CD4-positive, CD25-positive, alpha-beta regulatory T cell (primary cell): ENCODE measurements around the gene CIDEA. TPM values are rescaled to one million over a fixed set of nuclear protein-coding genes. Genes with fewer than 3 reads are reported as not detected.

Source experiments
- ATAC-seq, 2 donors: fragments of 150-1000 bp; cut with Tn5 transposase; one replicate each; pipeline ENCODE4 v1.10.0; 2021; ENCODE audit warnings: low read depth in 2 of 2, moderate number of reproducible peaks in 2 of 2, moderate library complexity in 1 of 2
- DNase-seq, 3 donors: peaks; one replicate each; pipeline versions ENCODE4 v3.0.0 to v3.0.0-alpha.2; 2012 to 2022; ENCODE audit warnings: mixed read lengths in 1 of 3
- H3K27ac ChIP-seq: one replicate; pipeline ENCODE4 v1.7.0; 2013; ENCODE audit warnings: mild to moderate bottlenecking, low read length; ENCODE audit not compliant: insufficient read depth, poor library complexity, severe bottlenecking
- H3K27me3 ChIP-seq: one replicate; pipeline ENCODE4 v1.7.0; 2013; ENCODE audit warnings: low read length; ENCODE audit not compliant: control insufficient read depth, insufficient read depth
- H3K36me3 ChIP-seq: one replicate; pipeline ENCODE4 v1.7.0; 2013; ENCODE audit warnings: mild to moderate bottlenecking, low read length, moderate library complexity; ENCODE audit not compliant: control insufficient read depth, insufficient read depth
- H3K4me1 ChIP-seq: 2 replicates; pipeline ENCODE4 v1.7.0; 2013; ENCODE audit warnings: mild to moderate bottlenecking, low read length; ENCODE audit not compliant: insufficient read depth, control insufficient read depth, poor library complexity, severe bottlenecking
- H3K4me3 ChIP-seq: one replicate; pipeline ENCODE4 v1.7.0; 2013; ENCODE audit warnings: low read depth, mild to moderate bottlenecking, low read length, moderate library complexity
- H3K9me3 ChIP-seq, 2 experiments: 1 replicate in 1 of 2; 2 replicates in 1 of 2; pipeline ENCODE4 v1.7.0; 2013; ENCODE audit warnings: low read length in 2 of 2, mild to moderate bottlenecking in 1 of 2, moderate library complexity in 1 of 2; ENCODE audit not compliant: control insufficient read depth in 2 of 2
- H3K27ac Mint-ChIP-seq, 3 donors: one replicate each; pipeline ENCODE4 v1.8.0; 2020 to 2022; ENCODE audit warnings: mild to moderate bottlenecking in 3 of 3, mixed read lengths in 3 of 3, moderate library complexity in 2 of 3
- H3K27me3 Mint-ChIP-seq: one replicate; pipeline ENCODE4 v1.8.0; 2022; ENCODE audit warnings: mild to moderate bottlenecking, mixed read lengths
- H3K36me3 Mint-ChIP-seq: one replicate; pipeline ENCODE4 v1.8.0; 2020; ENCODE audit warnings: mixed read lengths
- H3K4me1 Mint-ChIP-seq, 4 donors: one replicate each; pipeline ENCODE4 v1.8.0; 2020 to 2022; ENCODE audit warnings: mixed read lengths in 4 of 4, mild to moderate bottlenecking in 1 of 4
- H3K4me3 Mint-ChIP-seq, 4 donors: one replicate each; pipeline ENCODE4 v1.8.0; 2020 to 2022; ENCODE audit warnings: mild to moderate bottlenecking in 4 of 4, mixed read lengths in 4 of 4, moderate library complexity in 3 of 4
- H3K9me3 Mint-ChIP-seq, 7 donors: one replicate each; pipeline ENCODE4 v1.8.0; 2020 to 2022; ENCODE audit warnings: mixed read lengths in 7 of 7, mild to moderate bottlenecking in 3 of 7, moderate library complexity in 2 of 7
- polyA plus RNA-seq, 4 donors: library from polyadenylated mRNA; unstranded; fragments of 300-500 nt; fragmentation: Illumina TruSeq; gene quantifications; one replicate each; pipeline ENCODE4 v1.2.3, GENCODE V29; 2021
- total RNA-seq: library from RNA; stranded (reverse); gene quantifications from one replicate; pipeline ENCODE4 v1.2.3, GENCODE V29; 2022

Gene CIDEA
- total and polyA plus RNA-seq, 5 donors from 2014 or later, result not detected

GRCh38 chr18:12253027-12253426 lies 1.1 kb upstream of the CIDEA start:
- H3K9me3 ChIP-seq, result no peaks in the 10 kb centered on the region
- H3K27ac Mint-ChIP-seq, result no peak overlapping the region
- ATAC-seq (no peak), DNase-seq (no peak)
- H3K4me1 Mint-ChIP-seq, result no peaks in the 10 kb centered on the region
- no peak overlapping the region for H3K27ac ChIP-seq
- H3K36me3 Mint-ChIP-seq, result no peaks in the 10 kb centered on the region
- peaks cover 0 to 3% (median 0%) of the 10 kb centered on the region in 7 donors for H3K9me3 Mint-ChIP-seq
- H3K4me1 ChIP-seq, result no peaks in the 10 kb centered on the region
- H3K4me3 ChIP-seq, result no peak overlapping the region
- H3K27me3 ChIP-seq, result peaks cover 2% of the 10 kb centered on the region
- no peaks in the 10 kb centered on the region for H3K36me3 ChIP-seq
- H3K27me3 Mint-ChIP-seq, result peaks cover 53% of the 10 kb centered on the region
- H3K4me3 Mint-ChIP-seq, result no peak overlapping the region

GRCh38 chr18:12253663-12254135 lies 462 bp upstream of the CIDEA start:
- ATAC-seq, result no peak
- H3K4me3 Mint-ChIP-seq, result no peak overlapping the region
- Histone ChIP-seq H3K27me3 (peaks cover 2% of the 10 kb centered on the region), H3K9me3 (no peaks in the 10 kb centered on the region), H3K27ac (no peak overlapping the region), H3K36me3 (no peaks in the 10 kb centered on the region), H3K4me3 (no peak overlapping the region), H3K4me1 (no peaks in the 10 kb centered on the region)
- no peak overlapping the region for H3K27ac Mint-ChIP-seq
- H3K9me3 Mint-ChIP-seq, result peaks cover 0 to under 1% (median 0%) of the 10 kb centered on the region in 7 donors
- DNase-seq, result no peak
- H3K27me3 Mint-ChIP-seq, result peaks cover 53% of the 10 kb centered on the region
- H3K4me1 Mint-ChIP-seq, result no peaks in the 10 kb centered on the region
- H3K36me3 Mint-ChIP-seq, result no peaks in the 10 kb centered on the region

GRCh38 chr18:12254820-12255511 lies 805 bp downstream of the CIDEA start:
- Mint-ChIP-seq H3K27ac (peak overlapping the region in 1 of 3 donors; percentile 12), H3K4me3 (no peak overlapping the region), H3K4me1 (no peaks in the 10 kb centered on the region), H3K9me3 (no peaks in the 10 kb centered on the region), H3K36me3 (no peaks in the 10 kb centered on the region), H3K27me3 (peaks cover 53% of the 10 kb centered on the region)
- Histone ChIP-seq H3K4me3 (no peak overlapping the region), H3K4me1 (no peaks in the 10 kb centered on the region), H3K36me3 (no peaks in the 10 kb centered on the region), H3K9me3 (no peaks in the 10 kb centered on the region), H3K27me3 (peaks cover 2% of the 10 kb centered on the region), H3K27ac (no peak overlapping the region)
- ATAC-seq (no peak), DNase-seq (no peak)

GRCh38 chr18:12255626-12256026 lies 1.5 kb downstream of the CIDEA start:
- DNase-seq (no peak), ATAC-seq (no peak)
- no peak overlapping the region for H3K27ac ChIP-seq
- Mint-ChIP-seq H3K27me3 (peaks cover 51% of the 10 kb centered on the region), H3K4me1 (no peaks in the 10 kb centered on the region), H3K9me3 (no peaks in the 10 kb centered on the region), H3K4me3 (no peak overlapping the region), H3K27ac (peak overlapping the region in 1 of 3 donors; percentile 23), H3K36me3 (no peaks in the 10 kb centered on the region)
- H3K4me3 ChIP-seq, result no peak overlapping the region
- no peaks in the 10 kb centered on the region for H3K4me1 ChIP-seq
- peaks cover 2% of the 10 kb centered on the region for H3K27me3 ChIP-seq
- H3K9me3 ChIP-seq, result no peaks in the 10 kb centered on the region
- no peaks in the 10 kb centered on the region for H3K36me3 ChIP-seq

- H3K27ac Mint-ChIP-seq, result no peak overlapping the region
- H3K36me3 Mint-ChIP-seq, result no peaks in the 10 kb centered on the region
- no peak for DNase-seq
- H3K27ac ChIP-seq, result no peak overlapping the region
- H3K27me3 Mint-ChIP-seq, result peaks cover 40% of the 10 kb centered on the region
- H3K9me3 Mint-ChIP-seq, result no peaks in the 10 kb centered on the region
- no peaks in the 10 kb centered on the region for H3K4me1 Mint-ChIP-seq
- H3K4me3 Mint-ChIP-seq, result no peak overlapping the region
- H3K4me3 ChIP-seq, result no peak overlapping the region
- ATAC-seq, result no peak
- H3K4me1 ChIP-seq, result no peaks in the 10 kb centered on the region
- no peaks in the 10 kb centered on the region for H3K9me3 ChIP-seq
- no peaks in the 10 kb centered on the region for H3K36me3 ChIP-seq
- H3K27me3 ChIP-seq, result peaks cover 2% of the 10 kb centered on the region
These were observed 2.8 kb downstream of the CIDEA start for GRCh38 chr18:12256951-12257350.

GRCh38 chr18:12257996-12258718 lies 4.0 kb downstream of the CIDEA start:
- Mint-ChIP-seq H3K27me3 (peaks cover 28% of the 10 kb centered on the region), H3K4me1 (no peaks in the 10 kb centered on the region), H3K27ac (no peak overlapping the region), H3K9me3 (no peaks in the 10 kb centered on the region), H3K4me3 (no peak overlapping the region), H3K36me3 (no peaks in the 10 kb centered on the region)
- no peaks in the 10 kb centered on the region for H3K9me3 ChIP-seq
- no peak overlapping the region for H3K4me3 ChIP-seq
- H3K36me3 ChIP-seq, result no peaks in the 10 kb centered on the region
- no peak for DNase-seq
- H3K27me3 ChIP-seq, result peaks cover 2% of the 10 kb centered on the region
- H3K27ac ChIP-seq, result no peak overlapping the region
- no peaks in the 10 kb centered on the region for H3K4me1 ChIP-seq
- ATAC-seq, result no peak

GRCh38 chr18:12258719-12259705 lies 4.9 kb downstream of the CIDEA start:
- H3K4me3 Mint-ChIP-seq, result no peak overlapping the region
- Histone ChIP-seq H3K27me3 (peaks cover 2% of the 10 kb centered on the region), H3K36me3 (no peaks in the 10 kb centered on the region), H3K4me1 (no peaks in the 10 kb centered on the region), H3K27ac (no peak overlapping the region), H3K9me3 (no peaks in the 10 kb centered on the region), H3K4me3 (no peak overlapping the region)
- DNase-seq, result no peak
- H3K4me1 Mint-ChIP-seq, result no peaks in the 10 kb centered on the region
- ATAC-seq, result no peak
- peaks cover 23% of the 10 kb centered on the region for H3K27me3 Mint-ChIP-seq
- H3K36me3 Mint-ChIP-seq, result no peaks in the 10 kb centered on the region
- H3K27ac Mint-ChIP-seq, result no peak overlapping the region
- H3K9me3 Mint-ChIP-seq, result no peaks in the 10 kb centered on the region
